ENCODE measurements around the gene MDN1.

DNA sequence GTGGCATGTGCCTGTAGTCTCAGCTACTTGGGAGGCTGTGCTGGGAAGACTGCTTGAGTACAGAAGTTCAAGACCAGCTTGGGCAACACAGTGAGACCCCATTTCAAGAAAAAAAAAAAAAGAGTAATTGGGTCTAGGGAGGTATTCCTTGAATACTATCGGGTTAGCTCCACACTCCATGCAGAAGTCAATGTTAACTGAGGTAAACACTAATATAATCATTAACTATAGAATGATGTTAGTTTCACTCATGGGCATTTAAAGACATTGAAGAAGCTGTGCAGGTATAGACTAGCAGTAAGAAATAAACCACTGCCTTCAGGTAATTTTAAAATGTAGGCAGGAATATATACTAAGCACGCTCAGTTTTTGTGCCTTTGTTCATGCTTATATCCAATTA is 32.6 kb downstream of the MDN1 start:
- TF ChIP-seq POLR2AphosphoS5 (IDR thresholded peaks at IDR 0.05; ENCODE audit: low read depth, low read length) (no peak), POLR2A (IDR thresholded peaks at IDR 0.05; ENCODE audit: low read depth, low read length) (no peak), TAF1 (IDR thresholded peaks at IDR 0.05; ENCODE audit: borderline replicate concordance, low read depth, low read length) (no peak)
